Osteocyte (in vitro differentiated cells): ENCODE measurements around the gene ZDHHC21. TPM values are rescaled to one million over a fixed set of nuclear protein-coding genes. Genes with fewer than 3 reads are reported as not detected.
A peak's percentile ranks its signal among the peaks of the same experiment; 100 is the strongest.

ENCODE experiments used
- DNase-seq: peaks from one replicate; pipeline ENCODE4 v3.0.0; 2021; ENCODE audit warnings: mixed read lengths; ENCODE audit not compliant: unreplicated experiment; ENCODE audit errors: extremely low spot score
- H3K27ac Mint-ChIP-seq: one replicate; pipeline ENCODE4 v1.8.0; 2021; ENCODE audit warnings: mild to moderate bottlenecking, mixed read lengths; ENCODE audit not compliant: unreplicated experiment
- H3K27me3 Mint-ChIP-seq: one replicate; pipeline ENCODE4 v1.8.0; 2021; ENCODE audit warnings: mixed read lengths; ENCODE audit not compliant: unreplicated experiment
- H3K36me3 Mint-ChIP-seq: one replicate; pipeline ENCODE4 v1.8.0; 2021; ENCODE audit warnings: mixed read lengths; ENCODE audit not compliant: unreplicated experiment
- H3K4me1 Mint-ChIP-seq: one replicate; pipeline ENCODE4 v1.8.0; 2021; ENCODE audit warnings: mixed read lengths; ENCODE audit not compliant: unreplicated experiment
- H3K4me3 Mint-ChIP-seq: one replicate; pipeline ENCODE4 v1.8.0; 2021; ENCODE audit warnings: mild to moderate bottlenecking, moderate library complexity, mixed read lengths; ENCODE audit not compliant: unreplicated experiment
- H3K9me3 Mint-ChIP-seq: one replicate; pipeline ENCODE4 v1.8.0; 2021; ENCODE audit warnings: mixed read lengths; ENCODE audit not compliant: unreplicated experiment
- CTCF ChIP-seq: fragments of 200-600 bp; sonication (generic); IDR thresholded peaks from 2 replicates; pipeline ENCODE4 v1.5.0; 2021; ENCODE audit warnings: antibody characterized with exemption, mild to moderate bottlenecking, moderate library complexity
- total RNA-seq: library from RNA; stranded (reverse); gene quantifications from 2 replicates; pipeline ENCODE4 v1.2.1, GENCODE V29; 2021

The ZDHHC21 gene
- total RNA-seq, 1 donor from 2014 or later: 9.3 TPM

DNA sequence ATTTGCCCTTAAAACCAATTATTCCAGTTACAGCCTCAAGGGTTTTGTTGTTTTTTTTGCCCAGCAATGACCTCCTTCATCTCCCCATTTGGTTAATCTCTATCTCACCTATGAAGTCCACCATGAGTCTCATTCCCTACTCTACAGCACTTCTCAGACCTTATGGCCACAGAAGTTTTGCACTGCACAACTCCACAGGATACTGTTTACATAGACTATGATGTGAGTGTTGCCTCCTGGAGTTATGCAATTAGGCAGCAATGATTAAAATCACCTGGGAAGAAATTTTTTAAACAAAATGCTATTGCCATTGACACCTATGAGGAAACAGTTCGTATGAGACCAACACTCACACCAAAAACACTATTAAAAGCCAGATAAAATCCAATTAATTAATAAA lies 39.7 kb downstream of the ZDHHC21 start:
- no peak for TF ChIP-seq CTCF
- peaks cover 22% of the 10 kb centered on the region for H3K9me3 Mint-ChIP-seq
- H3K36me3 Mint-ChIP-seq: peaks cover 47% of the 10 kb centered on the region
- H3K27me3 Mint-ChIP-seq: no peaks in the 10 kb centered on the region
- no peak overlapping the region for H3K4me3 Mint-ChIP-seq
- H3K27ac Mint-ChIP-seq: no peak overlapping the region
- H3K4me1 Mint-ChIP-seq: no peaks in the 10 kb centered on the region
- no peak for DNase-seq

- no peak for DNase-seq
- Mint-ChIP-seq H3K27me3 (no peaks in the 10 kb centered on the region), H3K36me3 (peaks cover 47% of the 10 kb centered on the region), H3K27ac (no peak overlapping the region), H3K9me3 (peaks cover 22% of the 10 kb centered on the region), H3K4me3 (no peak overlapping the region), H3K4me1 (no peaks in the 10 kb centered on the region)
- peak; percentile 67 for TF ChIP-seq CTCF
Measured at GRCh38 chr9:14652729-14653377, 40.4 kb downstream of the ZDHHC21 start.

DNA sequence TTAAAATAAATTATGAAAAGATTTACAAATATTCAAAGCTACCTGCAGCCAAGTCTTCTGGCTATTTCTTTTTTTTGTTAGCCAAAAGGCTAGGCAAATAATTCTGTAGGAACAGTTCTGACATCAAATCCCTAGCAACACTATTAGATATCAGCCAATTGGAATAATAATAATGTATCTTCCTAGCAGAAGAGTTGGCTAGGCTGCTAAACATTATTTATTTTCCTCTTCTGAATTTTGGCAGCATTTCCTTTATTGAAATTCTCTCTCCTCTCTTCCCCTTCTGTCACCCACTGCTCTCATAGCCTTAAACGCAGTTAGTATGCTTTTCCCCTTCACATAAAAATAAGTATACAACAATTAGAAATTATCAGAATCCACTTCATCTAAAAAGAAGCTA lies 42.6 kb downstream of the ZDHHC21 start:
- H3K4me1 Mint-ChIP-seq: no peaks in the 10 kb centered on the region

DNA sequence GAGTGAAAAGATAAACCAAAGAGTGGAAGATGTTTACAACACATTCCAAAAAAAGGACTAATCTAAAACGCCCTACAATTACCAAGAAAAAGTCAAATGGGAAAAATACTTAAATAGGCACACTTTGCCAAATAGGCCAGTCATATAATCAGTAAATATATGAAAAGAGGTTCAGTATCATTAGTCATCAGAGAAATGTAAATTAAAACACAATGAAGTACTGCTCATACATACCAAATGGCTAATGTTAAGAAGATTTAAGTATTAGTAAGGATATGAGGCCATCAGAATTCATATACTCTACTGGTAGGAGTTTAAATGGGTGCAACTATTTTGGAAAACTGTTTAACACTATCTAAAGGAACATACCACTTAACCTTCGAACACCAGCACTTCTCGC lies 47.6 kb downstream of the ZDHHC21 start:
- H3K36me3 Mint-ChIP-seq: peaks cover 4% of the 10 kb centered on the region
- no peak overlapping the region for H3K4me3 Mint-ChIP-seq
- TF ChIP-seq CTCF: no peak
- no peaks in the 10 kb centered on the region for H3K27me3 Mint-ChIP-seq
- no peaks in the 10 kb centered on the region for H3K9me3 Mint-ChIP-seq
- H3K4me1 Mint-ChIP-seq: peaks cover 7% of the 10 kb centered on the region
- no peak for DNase-seq
- no peak overlapping the region for H3K27ac Mint-ChIP-seq

More for the DNA sequence above, 42.6 kb downstream of the ZDHHC21 start:
- Mint-ChIP-seq H3K27ac (no peak overlapping the region), H3K27me3 (no peaks in the 10 kb centered on the region), H3K4me3 (no peak overlapping the region), H3K9me3 (peaks cover 18% of the 10 kb centered on the region), H3K36me3 (peaks cover 33% of the 10 kb centered on the region)
- TF ChIP-seq CTCF: no peak
- no peak for DNase-seq

DNA sequence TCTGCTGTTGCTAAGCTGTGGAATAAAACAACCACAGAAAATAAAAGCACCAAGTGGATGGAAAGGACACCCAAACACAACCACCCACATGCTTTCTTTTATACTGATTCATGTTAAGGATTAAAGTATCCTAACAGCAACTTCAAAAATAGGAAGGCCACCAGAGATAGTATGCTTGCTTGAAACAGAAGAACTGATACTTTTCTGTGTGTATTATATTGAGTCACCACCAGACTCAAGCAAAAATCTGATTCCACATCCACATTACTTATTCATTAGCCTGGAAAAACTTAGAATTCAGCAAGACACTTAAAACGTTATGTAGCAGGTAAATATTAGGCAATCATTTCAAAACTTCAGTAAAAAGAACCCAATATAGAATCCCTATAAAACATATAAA lies 52.3 kb downstream of the ZDHHC21 start:
- Mint-ChIP-seq H3K36me3 (peaks cover 3% of the 10 kb centered on the region), H3K27me3 (no peaks in the 10 kb centered on the region), H3K4me3 (no peak overlapping the region), H3K4me1 (peaks cover 16% of the 10 kb centered on the region), H3K27ac (peak overlapping the region; percentile 60), H3K9me3 (peaks cover 7% of the 10 kb centered on the region)
- DNase-seq: no peak
- TF ChIP-seq CTCF: no peak
